NCI-H1436 treated with DMSO at 0.1 percent for 48 hours (cell line): ENCODE measurements around the gene MLLT11.

ENCODE experiments used
- DNase-seq: peaks from one replicate; lab custom pipeline; 2025; lab: John Stamatoyannopoulos, UW

Gene MLLT11, protein sequence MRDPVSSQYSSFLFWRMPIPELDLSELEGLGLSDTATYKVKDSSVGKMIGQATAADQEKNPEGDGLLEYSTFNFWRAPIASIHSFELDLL

DNA sequence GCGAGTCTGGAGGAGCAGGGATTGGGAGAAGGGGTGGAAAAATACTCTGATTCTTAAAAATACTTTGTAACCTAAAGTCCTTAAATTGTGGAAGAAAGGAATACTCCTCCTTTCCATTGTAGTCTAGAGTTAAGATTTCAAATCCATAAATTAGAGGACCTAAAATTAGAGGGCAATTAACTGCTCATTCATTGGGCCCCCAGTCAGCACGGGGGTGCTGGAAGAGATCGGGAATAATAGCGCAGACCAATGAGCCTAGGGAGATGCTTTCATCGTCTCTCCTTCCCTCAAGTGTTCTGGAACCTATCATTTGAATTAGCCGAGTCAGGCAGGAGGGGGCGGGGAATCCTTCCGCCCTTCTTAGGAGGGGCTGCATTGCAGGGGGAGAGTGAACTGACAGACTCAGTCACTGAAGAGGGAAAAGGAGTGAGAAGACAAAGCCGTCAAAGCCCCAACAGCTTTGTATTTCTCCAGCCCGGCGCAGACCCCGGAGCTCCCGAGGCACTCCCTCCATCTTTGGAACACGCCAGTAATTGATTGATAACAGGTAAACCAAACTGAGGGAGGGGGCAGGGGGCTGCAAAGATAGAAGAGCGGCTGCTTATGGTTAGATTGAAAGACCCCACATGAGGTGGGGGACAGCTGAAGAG, at the start of gene MLLT11:
MLLT11 (plus strand) TSS at position 391 of the 650 bp plus-strand sequence. CDS start 6,828 bp downstream, outside the sequence.
- peak; percentile 76 for DNase-seq

DNA sequence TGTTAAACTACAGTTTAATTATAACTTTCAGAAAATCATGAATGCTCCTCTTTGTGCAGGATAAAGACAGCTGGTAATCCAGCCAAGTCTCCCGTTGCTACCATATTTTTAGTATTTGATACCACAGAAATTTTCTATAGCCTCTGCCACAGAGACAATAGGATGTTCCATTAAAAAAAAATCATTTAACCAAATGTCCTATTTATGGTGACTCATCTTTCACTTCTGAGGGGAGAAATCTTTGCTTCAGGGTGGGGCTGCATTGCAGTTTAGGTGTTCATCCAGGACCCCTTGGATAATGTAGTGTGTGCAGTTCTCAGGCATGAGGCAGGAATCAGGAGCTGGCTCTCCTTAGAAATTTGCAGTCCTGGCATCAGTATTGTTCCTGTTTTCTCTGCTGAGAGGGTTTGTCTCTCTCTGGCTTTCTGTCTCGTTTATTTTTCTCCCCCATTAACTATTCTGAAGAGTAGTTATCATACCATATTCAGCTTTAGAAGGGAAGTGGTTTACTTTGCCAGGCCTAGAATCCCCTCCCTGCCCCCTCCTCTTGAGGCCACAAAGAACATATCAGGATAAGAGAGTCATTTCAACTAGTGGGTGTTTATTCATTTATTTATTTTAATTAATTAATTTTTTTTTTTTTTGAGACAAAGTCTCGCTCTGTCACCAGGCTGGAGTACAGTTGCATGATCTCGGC, 48.9 kb upstream of the MLLT11 start:
- no peak for DNase-seq

GRCh38 chr1:151012684-151013471, 47.3 kb upstream of the MLLT11 start:
- no peak for DNase-seq

DNA sequence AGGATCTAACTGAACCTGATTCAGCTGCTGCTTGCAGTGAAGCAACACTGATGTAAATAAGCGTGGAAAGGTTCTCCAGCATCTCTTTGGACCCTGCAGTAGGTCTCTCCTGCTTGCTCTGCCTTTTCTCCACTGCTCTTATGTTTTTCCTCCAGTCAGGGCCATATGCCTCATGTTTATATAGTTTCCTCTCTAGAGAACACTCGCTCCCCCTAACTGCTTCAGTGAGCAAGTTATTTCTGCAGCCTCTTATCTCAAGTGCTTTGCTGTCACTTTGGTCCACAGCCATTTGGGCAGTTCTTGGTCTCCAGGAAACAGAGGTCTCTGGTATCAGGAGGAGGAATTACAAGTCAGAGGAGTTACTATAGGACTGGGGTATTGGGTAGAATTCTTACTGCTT, 46.7 kb upstream of the MLLT11 start:
- DNase-seq, result no peak

DNA sequence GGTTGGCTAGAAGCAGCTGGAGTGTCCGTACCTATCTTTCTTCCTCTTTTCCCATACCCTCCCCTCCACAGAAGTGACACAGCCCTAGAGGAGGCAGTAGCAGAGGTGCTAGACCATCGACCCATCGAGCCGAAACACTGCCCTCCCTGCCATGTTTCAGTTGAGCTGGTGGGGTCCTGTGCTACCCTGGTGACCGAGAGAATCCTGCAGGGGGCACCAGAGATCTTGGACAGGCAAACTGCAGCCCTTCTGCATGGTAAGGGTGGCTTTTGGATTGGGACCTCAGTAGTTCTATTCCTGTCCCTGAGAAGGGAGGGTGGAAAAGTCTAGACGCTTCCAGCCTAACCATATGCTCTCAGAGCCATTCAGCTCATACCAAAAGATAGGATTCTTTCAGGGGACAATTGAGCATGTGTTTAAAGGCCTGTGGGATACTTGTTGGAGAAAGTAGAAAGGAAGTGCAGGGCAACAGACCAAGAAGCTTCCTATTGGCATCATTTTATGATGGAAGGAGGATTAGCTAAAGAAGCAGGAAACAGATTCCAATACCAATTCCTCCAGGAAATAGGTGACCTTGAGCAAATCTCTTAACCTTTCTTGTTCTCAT, 35.6 kb upstream of the MLLT11 start:
- no peak for DNase-seq

DNA sequence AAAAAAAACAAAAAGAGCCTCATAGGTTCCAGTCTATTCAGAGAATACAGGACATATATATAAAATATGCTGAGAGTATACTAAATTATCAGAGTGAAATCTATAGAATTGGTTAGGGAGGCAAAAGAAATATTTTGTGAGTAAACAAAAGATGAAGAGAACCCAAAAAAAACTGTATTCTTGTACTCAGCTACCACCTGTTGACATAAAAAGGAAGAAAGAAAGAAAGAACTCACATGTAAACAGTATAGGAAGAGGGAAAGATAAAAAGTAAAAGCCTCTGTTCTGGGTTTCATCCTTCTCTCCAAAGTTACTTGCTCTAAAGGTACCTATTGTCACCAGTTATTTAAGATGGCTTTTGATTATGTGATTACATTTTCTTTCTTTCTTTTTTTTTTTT, 33.7 kb upstream of the MLLT11 start:
- DNase-seq, result no peak

DNA sequence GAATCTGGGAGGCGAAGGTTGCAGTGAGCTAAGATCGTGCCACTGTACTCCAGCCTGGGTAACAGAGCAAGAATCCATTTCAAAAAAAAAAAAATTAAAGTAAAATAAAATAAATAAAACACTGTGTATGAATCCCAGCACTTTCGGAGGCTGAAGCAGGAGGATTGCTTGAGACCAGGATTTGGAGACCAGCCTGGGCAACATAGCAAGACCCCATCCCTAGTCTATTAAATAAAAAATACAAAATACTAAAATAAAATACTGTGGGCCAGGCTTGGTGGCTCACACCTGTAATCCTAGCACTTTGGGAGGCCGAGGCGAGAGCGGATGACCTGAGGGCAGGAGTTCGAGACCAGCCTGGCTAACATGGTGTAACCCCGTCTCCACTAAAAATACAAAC, 28.0 kb upstream of the MLLT11 start:
- no peak for DNase-seq

DNA sequence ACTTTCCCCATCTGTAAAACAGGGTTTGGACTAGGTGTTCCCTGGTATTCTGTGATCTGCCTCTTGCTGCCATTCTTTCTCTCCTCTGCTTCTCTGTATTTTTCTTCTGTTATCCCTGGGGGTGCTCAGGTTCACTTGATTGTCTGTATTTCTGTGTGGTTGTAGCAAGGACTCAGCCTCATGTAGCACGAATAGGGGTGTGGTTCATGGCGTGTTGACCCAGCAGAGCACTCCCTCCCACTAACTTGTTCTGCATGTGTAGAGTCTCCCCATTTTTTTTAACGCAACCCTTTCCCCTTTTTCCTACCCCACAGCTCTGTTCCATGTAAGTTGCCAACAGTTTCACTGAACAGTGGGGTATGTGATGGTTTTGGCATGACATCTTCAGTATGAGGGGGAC, 25.0 kb upstream of the MLLT11 start:
- no peak for DNase-seq

DNA sequence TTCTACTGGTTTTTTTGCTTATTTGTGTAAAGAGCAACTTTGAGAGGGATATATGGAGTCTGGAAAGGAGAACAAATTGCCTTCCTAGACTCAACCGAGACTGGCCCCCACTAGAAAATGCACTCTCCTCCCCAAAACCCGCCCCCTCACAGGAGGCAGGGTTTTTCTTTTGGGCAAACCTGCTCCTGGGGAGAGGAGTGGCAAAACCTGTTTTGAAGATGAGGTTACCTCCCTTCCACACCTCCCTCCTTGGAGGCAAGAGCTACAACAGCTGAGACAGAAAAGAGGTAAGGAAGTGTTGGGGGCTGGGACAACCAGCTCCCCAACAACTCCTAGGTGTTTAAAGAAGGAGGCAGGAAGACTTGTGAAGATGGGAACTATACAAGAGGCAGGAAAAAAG, 23.8 kb upstream of the MLLT11 start, which contains the start of gene BNIPL:
BNIPL (plus strand) TSS at position 231 of the 400 bp plus-strand sequence; CDS start at position 371, 140 bp downstream.
- DNase-seq, result no peak

DNA sequence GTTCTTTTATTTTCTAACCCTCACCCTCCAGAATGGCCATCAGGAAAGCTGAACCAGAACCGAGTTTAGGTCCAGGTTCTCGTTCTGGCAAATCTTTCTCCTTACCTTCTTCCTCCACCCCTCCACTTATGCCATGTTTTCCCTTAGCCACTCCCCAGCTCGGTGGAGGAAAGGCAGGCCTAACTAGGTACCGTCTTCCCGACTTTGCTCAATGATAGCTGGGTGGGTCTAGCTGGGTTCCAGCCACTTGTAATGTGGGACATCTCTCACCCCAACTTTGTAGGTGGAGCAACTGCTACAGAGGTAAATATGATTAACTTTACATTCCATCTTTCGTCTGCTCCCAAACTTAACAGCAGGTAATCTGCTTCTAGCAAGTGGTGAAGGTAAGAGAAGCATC, 23.2 kb upstream of the MLLT11 start:
- DNase-seq, result no peak

- DNase-seq, result no peak
Observed at GRCh38 chr1:151039521-151039920, 20.7 kb upstream of the MLLT11 start.

DNA sequence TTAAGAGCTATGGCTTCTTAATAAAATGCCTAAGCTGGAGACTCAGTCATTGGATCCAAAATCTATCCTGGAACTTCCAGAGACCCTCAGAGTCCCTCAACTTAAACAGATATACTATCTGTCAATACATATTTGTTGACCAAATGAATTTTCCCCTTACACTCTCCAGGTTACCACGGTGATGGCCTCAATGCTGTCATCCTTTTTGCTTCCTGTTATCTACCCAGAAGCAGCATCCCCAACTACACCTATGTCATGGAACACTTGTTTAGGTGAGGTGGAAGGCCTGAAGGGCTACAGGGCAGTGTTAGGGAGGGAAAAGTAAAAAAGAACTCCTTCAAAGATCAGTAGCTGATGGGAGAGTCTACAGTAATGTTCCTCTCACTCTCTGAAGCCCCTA, 17.0 kb upstream of the MLLT11 start:
- no peak for DNase-seq

DNA sequence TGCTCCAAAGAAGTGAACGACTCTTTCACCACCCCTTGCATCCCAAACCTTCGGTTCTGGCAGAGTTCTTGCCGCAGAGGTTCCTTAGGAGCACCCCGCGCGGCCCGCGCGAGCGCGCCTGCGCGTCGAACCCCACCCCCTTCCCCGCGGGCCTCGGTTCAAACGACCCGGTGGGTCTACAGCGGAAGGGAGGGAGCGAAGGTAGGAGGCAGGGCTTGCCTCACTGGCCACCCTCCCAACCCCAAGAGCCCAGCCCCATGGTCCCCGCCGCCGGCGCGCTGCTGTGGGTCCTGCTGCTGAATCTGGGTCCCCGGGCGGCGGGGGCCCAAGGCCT, 12.6 kb upstream of the MLLT11 start, which contains the start of gene C1orf56:
C1orf56 (plus strand) TSS at position 161 of the 334 bp plus-strand sequence; CDS start at position 258, 97 bp downstream.
- DNase-seq, result no peak

DNA sequence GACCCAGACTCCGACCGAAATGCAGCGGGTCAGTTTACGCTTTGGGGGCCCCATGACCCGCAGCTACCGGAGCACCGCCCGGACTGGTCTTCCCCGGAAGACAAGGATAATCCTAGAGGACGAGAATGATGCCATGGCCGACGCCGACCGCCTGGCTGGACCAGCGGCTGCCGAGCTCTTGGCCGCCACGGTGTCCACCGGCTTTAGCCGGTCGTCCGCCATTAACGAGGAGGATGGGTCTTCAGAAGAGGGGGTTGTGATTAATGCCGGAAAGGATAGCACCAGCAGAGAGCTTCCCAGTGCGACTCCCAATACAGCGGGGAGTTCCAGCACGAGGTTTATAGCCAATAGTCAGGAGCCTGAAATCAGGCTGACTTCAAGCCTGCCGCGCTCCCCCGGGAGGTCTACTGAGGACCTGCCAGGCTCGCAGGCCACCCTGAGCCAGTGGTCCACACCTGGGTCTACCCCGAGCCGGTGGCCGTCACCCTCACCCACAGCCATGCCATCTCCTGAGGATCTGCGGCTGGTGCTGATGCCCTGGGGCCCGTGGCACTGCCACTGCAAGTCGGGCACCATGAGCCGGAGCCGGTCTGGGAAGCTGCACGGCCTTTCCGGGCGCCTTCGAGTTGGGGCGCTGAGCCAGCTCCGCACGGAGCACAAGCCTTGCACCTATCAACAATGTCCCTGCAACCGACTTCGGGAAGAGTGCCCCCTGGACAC, 12.1 kb upstream of the MLLT11 start:
- DNase-seq, result no peak

DNA sequence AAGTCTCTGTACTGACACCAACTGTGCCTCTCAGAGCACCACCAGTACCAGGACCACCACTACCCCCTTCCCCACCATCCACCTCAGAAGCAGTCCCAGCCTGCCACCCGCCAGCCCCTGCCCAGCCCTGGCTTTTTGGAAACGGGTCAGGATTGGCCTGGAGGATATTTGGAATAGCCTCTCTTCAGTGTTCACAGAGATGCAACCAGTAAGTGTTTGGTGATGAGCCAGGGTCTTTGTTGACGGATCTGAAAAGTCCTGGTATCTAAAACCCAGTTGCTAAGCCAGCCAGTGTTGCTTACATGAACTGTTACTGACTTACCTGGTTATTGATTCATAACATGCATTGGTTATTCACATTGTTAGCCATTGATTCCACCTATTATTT, 11.6 kb upstream of the MLLT11 start:
- no peak for DNase-seq

GRCh38 chr1:151049458-151049857, 10.7 kb upstream of the MLLT11 start:
- no peak for DNase-seq

DNA sequence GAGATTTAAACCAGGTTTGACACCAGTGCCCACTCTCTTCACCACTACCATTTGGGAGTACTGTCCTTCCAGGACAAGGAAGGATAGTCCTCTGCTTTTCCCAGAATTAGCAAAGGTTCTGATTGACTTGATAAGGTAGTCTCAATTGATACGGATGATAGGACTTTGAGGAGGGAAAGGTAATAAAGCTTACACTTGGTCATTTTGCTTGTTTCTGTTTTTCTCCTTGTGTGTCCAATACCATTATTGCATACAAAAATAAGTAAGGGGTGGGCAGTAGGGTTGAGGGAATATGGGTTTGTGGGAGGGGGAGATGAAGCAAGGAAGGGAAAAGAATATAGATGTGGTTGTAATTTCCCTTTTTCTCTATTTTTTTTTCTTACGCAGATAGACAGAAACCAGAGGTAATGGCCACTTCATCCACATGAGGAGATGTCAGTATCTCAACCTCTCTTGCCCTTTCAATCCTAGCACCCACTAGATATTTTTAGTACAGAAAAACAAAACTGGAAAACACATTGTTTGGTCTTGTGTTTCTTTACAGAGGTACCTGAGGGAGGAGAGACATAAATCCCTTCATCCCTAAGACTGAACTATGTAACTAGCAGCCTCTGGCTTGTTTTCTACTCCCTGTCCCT, 10.0 kb upstream of the MLLT11 start:
- no peak for DNase-seq

GRCh38 chr1:151051356-151052009, 8.7 kb upstream of the MLLT11 start:
- no peak for DNase-seq

DNA sequence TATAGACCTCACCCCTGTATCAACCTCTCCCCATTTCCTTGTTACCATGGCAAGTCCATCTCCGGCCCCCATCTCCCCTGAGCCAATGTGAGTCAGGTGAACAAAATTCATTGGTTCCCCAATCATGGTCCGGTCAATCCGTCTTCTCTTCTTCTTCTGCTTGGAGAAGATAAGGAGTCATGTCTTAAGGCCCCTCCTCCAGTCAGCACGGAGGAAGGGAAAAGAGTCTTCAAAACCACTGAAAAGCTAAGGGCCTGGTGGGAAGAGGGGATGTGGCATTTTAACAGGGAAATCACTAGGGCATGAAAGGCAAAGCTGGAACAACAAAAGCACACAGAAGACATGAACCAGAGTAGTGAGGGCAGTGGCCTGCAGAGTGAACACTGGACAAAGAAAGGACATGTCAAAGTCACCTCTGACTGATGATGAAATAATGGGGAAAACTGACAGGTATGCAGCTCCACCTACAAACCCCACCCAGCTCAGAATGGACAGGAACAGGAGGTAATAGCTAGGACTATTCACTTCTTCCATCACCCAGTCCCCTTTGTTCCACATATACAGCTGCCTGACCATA, 5.1 kb upstream of the MLLT11 start:
- no peak for DNase-seq

GRCh38 chr1:151055581-151055980, 4.6 kb upstream of the MLLT11 start:
- no peak for DNase-seq
